Activated CD4-positive, CD25-positive, alpha-beta regulatory T cell (primary cell): Measurements from ENCODE around the gene STEAP3.

ENCODE experiments used
- DNase-seq, 4 experiments: peaks; one replicate each; lab custom pipeline; 2025; lab: John Stamatoyannopoulos, UW

STEAP3 gene

DNA sequence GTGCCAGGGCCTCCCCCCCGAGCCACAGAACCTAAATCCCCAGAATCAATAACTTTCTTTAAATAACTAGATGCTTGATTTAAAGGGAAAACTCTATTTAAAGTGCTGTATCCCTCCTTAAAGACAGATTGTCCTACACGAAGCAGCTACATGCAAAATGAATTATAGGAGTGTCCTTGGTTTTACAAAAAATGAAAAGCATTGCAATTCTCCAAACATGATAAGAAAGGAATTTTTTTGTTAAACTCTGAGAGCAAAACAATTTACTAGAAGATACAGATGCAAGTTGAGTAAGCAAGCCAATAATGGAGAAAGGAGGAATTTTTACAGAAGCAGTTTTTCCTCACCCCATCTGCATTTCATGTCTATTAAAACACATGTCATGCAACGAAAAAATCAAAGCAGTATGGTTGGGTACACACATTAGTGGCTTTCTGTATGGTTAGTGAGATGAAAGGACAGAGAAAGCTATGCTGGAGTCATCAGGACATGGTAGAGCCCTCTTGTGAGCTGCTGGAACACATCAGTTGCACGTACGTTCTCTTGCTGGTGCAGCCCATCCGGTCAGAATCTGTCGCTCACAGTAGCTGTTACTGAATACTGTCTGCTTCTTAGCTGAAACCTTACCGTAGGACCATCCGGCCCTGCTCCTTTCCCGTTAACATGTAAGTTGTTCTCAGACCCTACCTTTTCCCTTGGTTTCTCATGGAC lies 25.9 kb upstream of the STEAP3 start:
- no peak for DNase-seq

DNA sequence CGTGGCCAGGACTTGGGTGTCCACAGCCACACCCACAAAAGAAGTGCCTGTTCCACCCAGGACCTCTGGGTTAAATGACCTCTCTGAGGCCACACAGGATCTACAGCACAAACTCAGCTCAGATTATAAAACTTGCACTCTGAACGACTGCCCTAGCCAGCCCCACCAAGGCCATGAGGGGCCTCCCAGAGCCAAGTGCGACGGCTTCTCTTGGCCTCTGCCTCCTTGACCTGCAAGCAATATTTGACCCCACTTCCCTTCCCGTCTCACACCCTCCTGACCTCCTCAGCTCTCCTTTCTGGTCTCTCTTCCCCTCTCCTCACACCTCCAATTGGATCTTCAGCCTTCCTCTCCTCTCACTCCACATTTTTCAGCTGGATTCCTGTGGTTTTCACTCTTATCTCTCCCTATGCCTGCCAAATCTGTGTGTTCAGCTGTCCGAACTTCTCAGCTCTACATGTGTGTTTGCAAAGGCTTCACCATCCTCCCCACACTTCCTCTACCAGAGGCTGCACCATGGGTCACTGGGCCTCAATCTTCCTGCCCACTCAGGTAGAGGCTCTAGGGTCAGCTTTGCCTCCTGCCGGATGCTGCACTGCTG lies 25.3 kb upstream of the STEAP3 start:
- no peak for DNase-seq

DNA sequence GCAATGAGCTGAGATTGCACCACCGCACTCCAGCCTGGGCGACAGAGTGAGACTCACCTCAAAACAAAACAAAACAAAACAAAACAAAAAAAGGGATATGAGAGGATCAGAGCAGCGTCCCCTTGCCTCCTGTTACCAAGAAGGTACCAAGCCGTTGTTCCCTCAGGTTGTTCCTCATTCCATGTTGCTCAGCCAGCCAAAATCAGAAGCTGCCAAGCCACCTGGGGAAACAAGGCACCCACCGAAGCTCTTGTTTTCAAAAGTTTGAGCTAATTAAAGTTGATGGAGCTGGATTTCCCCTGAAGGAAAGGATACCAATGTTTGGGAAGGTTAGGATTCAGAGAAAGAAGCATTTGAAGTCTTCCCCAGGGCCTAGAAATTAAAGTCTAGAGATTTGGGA lies 21.8 kb upstream of the STEAP3 start:
- DNase-seq, result no peak

DNA sequence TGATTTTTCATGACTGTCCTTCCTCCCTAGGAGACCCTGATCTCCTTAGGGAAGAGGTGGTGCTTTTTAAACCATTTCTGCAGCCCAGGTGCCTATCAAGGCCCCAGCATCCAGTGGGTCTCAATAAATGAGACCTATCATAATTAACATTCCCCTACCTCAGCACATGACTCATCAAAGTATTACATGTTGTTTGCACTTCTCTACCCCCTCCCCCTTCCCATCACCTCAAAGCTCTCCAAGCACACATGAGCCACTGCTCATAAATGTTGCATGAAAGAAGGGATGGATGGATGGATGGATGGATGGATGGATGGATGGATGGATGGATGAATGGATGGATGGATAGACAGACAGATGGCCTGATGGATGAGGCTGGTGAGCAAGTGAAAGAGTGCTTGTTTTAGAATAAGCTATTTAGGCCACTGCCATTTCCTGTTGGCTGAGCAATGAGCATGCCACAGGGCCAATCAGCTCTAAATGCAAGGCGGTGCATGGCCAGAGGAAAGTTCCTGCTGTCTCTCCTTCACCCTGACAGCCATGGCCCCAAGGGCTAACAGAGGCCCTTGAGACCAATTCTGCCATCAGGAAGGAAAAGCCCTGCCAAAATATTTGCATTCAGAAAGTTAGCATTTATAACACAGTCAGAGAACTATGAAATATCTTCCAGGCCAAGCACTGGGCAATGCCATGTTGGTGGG lies 20.9 kb upstream of the STEAP3 start:
- DNase-seq, result no peak

DNA sequence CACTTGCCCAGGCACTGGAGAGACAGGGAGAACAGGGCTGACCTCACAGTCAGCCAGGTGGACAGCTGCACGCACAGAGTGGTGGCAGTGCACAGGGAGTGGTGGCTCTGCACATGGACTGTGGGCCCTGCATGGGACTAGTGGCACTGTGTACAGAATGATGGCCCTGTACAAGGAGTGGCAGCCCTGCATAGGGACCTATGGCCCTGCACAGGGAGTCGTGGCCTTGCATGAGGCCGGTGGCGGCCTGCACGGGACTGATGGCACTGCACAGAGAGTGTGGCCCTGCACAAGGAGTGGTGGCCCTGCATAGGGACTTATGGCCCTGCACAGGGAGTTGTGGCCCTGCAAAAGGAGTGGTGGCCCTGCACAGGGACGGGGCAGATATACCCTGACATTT lies 19.1 kb upstream of the STEAP3 start:
- no peak for DNase-seq

DNA sequence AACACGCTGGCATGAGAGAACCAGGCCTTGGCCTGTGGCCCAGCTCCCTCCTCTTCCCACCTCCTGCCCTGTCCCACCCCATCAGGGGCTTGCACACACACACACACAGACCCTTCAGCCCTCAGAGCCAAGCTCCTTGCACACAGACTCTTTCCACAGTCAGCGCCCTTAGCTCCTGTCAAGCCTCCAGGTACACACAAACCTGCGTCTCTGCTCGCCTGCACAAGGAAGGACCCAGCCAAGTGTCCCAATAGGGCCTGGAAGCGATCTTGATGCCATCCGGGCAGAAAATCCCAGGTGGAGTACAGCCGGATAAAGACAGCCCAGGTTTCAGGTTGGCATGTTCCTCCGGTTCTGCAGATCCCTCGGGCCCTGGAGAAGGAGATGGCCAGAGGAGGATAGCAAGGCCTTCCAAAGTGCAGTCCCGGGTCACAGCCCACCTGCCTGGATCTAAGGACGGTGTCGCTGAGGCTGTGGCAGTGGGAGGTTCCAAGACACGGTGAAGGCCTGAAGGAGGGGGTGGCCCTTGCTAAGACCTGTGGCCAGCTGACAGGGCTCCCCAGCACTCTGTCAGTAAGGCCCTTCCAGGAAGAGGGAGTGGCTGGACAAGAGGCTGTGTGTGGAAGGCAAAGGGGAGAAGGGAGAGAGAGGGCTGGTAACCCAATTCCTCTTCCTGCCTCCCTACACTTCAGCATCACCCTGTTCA lies 18.5 kb upstream of the STEAP3 start:
- no peak for DNase-seq

DNA sequence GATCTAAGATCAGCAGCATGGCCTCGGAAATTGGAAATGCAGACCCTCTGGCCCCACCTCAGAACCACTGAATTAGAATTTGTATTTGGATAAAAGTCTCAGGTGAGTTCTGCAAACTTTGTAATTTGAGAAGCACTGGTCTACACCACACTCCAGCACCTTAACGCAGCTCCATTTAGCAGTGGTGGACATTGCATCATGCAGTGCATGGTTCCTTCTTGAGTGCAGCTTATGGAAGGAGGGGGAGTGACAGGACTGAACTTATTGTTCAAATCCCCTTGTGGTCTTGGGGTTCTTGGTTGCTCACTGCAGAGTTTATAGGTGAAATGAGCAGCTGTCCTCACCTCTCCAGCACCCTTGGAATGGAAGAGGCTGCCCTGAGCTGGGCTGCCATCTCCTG lies 17.4 kb upstream of the STEAP3 start:
- no peak for DNase-seq

DNA sequence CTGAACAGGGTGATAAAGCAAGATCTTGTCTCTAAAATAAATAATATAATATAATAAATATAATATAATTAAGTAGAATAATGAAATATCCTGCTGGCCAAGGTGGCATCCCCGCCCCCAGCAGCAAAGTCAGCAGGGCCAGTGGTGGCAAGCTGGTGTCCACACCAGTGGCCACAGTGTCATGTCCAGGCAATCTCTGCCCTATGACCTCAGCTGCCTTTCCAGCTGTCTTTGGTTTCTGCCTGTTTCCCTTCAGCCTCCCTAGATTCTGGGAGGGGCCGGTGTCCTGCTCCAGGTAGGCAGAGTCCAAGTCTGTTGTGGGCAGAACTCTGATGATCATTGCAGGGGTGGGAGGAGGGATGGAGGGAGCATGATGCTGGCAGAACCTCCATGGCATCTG lies 16.2 kb upstream of the STEAP3 start:
- no peak for DNase-seq

DNA sequence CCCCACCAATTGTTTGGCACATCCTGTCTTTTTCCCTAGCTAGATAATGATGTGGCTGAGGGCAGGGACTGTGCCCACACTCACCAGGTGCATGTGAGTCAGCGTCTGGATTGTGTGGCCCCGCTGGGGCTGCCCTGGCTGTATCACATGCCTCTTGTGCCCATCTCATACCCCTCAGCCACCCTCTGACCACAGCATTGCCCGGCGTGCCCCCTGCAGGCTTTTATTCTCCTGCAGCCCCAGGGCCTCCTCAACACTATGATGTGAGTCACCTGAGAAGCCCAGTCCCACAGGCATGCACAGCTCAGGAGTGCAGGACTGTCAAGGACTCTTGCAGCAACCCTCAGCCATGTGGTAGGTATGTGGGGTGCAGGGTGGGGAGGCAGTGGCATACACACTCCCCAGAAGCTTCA lies 14.8 kb upstream of the STEAP3 start:
- DNase-seq, result no peak

DNA sequence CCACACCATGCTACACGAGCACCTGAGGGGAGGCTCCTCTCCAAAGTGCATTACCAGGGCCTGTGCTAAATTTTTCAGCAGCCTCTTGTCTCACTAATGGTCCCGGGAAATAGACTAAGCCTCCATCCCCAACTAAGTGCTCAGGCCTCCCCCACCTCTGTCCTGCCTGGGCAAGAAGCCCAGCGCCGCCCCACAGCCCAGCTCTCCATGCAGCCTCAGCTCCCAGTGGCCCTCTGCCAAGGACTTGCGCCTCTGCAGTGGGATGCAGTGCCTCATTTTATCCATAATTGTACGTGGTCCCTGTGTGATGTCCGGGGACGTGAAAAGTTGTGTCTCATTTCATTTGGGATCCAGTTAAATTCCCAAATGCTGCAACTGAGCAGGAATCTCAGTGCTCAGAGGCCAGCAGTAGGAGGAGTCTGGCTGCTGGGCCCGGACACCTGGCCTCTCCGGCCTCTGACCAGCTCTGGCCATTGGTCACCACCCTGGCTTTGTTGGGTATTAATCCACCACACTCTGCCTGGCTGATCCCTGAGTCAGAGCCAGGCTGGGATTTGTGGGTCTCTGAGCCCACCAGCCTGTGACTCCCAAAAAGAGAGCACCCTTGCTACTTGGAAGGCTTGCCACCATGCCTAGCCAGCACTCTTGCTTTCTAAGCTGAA lies 11.4 kb upstream of the STEAP3 start:
- no peak for DNase-seq

DNA sequence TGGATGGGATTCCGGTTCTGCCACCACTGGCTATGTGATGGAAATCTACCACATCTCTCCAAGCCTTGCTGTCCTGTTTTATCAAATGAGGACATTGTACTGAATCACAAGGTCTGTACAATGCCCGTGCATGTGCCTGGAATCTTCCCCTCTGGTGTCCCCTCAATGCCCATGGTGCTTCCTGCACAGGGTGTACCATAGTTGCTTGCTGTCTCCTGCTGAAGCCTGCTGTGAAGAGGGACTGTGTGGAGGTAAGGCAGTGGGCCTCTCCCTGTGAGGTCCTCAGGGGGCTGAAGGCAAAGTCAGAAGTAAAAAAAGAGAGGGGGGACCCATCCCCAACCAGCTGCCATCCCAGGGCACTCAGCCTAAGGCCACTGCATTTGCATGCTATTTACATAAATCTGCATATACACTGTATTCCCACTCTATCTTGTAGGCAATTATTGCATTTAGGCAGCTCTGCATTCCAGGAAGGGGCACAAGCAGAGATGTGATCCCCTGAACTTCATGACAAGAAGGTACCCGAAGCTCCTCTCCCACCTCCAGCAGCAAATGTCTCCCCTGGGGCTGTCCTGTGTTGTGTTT lies 9.1 kb upstream of the STEAP3 start:
- no peak for DNase-seq

DNA sequence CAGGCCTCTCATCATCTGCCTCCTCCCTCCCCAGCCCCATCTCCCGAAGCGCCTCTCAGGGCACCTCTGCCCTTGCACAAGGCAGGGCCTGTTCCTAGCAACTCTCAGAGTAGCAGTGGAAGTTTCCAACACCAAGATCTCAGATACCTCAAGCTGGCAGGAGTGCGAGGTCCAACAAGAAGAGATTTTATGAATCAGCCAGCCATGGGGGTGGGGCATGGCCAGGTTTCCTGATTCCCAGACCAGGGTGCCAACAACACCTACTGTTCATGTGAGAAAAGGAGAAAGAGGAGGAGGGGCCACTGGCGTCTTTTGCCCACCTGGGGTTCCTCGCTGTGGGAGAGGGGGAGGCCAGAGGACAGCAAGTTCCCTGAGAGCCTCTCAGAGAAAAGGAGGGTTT lies 6.6 kb upstream of the STEAP3 start:
- DNase-seq, result no peak

DNA sequence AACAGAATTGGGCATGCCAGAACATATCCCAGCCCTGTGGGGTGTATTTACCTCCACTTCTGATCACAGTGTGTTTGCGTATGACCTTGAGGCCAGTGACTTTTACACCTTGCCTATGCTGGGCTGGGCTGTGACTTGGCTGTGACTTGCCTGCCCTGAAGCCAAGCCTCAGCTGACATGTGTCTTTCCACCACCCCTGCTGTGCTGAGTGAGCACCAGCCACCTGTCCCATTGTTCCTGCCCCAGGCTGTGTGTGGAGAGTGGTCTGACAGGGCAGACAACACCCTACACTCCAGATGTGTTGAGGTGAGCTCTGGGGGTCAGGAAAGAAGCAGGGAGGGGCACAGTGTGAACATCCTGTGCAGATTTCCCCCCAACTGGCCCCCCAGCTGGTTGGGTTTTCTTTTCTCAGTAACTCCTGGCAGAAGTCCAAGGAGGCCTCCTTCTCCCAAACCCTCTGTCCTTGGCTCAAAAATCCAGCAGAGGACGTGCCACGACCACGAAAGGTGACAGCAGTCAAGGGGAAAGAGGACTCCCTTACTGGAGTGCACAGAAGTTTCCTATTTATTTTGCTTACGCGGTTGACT lies 5.1 kb upstream of the STEAP3 start:
- DNase-seq, result no peak

DNA sequence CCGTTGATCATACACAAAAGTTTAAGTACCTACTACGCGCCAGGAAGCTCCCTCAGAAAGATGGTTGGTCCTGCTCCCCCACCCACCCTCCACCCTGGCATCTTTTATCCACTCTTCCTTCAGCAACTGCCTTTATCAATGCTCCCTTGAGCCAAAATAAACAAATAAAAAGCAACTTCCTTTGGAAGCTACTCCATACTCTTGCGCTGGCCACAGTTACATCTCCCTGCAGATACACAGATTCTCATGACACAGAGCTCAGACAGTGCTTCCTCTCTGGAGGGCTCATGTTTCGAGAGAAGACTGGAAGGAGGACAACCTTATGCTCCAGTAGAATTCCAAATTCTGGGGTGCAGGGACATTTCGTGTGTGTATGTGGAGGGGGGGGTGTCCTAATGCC lies 3.8 kb upstream of the STEAP3 start:
- DNase-seq, result no peak

DNA sequence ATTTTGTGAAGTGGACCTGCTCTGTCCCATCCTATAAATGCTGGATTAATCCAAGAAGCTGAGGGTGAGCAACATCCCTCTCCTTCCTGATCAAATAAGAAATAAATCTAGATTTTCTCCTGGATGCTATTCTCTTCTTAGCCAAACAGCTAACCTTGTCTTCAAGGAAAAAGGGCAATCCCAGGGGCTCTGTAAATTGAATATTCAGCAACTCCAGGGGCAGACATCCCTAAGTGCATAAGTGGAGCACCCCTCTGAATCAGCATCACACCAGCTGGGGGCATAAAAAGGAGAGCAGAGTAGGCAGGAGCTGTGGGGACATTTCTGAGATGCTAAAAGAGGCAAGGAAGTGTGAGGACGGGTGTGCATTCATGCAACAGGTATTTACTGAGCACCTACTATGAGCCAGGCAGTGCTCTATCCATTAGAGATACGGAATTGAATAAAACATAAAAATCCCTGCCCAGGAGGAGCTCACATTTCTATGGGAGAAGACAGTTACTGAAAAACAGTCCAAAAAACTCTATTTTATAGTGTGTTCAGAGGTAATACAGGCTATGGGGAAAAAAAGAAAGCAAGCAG lies 2.8 kb upstream of the STEAP3 start:
- DNase-seq, result no peak

DNA sequence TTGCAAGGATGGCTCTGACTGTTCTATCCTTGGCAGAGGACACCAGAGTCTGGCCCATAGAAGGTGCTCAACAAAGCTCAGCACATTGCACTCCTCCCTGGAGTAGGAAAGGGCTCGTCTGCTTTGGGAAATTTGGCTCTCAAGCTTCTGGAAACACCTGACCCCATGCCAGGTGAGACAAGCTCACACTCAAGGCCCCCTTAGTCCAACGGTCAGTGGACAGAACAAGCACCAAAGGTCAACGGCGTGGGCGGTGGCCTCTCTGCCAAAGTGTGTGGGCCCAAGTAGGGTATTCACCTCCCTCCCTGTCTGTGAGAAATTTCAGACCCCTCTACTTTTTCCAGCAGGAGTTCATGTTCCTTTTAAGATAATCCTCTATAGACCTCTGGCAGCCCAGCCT lies 2.0 kb upstream of the STEAP3 start:
- no peak for DNase-seq

DNA sequence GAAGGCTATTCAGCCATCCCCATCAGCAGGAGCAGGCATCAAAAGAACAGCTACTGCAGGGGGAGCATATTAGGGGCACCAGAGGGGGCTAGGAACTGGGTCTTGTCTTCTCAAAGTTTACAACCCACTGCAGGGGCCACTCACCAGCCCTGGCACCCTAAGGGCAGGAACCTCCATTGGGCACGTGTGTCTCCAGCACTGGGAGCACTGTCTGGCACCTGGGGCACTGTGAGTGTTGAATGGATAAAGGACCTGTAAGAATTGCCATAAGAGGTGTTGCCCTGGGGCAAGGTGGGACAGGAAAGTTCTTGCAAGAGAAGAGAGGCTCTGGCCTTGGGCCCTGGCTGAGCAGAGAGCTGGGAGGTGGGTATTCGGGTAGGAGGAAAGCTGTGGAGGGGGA lies 1.4 kb upstream of the STEAP3 start:
- no peak for DNase-seq

DNA sequence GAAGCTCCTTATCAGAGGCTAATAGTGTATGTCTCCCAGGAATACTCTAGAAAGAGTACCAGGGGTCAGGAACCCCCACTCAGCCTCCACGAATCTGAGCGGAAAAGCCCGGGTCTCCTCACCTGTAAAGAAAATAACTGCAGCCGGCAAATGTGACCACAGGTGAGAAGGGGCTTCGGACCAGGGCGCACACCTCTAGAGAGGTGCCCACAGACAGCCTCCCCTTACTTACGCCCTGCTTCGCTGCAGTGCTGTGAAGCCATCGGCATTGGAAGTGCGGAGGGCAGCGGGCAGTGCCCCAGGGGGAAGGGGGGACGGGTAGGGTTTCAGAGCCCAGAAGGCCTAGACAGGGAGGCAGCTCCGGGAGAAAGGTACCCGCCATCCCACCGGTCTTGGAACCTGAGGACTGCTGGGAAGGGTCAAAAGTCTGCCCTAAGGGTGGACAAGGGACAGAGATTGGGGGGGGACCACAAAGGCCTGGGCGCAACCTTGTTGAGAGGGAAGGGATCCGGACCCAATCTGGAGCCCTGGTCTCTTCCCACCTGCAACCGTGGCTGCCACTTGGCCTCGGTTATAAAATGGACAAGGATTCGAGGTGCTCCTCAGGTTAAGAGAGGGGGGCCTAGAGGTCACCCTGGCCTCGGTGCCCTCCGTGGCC lies 642 bp upstream of the STEAP3 start:
- no peak for DNase-seq

DNA sequence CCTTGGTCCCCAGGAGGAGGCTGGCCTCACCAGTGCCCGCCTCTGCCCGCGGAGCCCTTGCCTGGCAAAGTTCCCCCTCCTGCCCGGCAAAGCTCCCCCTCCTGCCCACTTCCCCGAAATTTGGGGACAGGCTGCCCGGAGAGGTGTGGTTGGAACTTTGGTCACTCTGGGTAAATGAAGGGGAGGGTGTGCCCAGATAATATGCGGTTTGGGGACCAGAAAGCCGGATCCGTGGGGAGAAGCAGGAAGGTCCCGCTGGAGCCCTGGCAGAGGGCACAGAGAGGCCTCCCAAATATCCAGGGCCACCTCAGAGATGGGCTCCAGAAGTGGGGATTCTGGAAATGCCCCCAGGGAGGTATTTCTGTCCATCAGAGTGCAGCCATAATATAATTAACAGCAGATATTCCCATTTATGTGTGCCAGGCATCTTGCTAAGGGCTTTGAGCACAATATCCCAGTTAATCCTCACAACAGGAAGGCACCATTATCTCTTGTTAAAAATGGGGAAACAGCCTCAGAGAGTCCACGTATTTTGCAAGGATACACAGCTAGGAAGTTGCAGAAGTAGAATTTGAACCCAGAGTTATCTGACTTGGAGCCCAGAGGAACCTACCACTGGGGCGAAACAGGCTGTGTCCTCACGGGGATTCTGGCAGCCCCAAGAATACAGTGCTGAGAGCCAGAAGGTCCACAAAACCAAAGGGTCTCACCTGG lies 914 bp downstream of the STEAP3 start:
- DNase-seq, result no peak
